ENCODE measurements around the gene TMEM185A. TPM values are rescaled to one million over a fixed set of nuclear protein-coding genes. Genes with fewer than 3 reads are reported as not detected.

Gene TMEM185A
- polyA plus RNA-seq, 1 donor from 2014 or later: 36.5 TPM

- Histone ChIP-seq H4K20me1 (ENCODE audit: insufficient read depth) (no peaks in the 10 kb centered on the region), H3K4me3 (ENCODE audit: low read length) (no peak overlapping the region), H3K36me3 (ENCODE audit: insufficient read depth, low read length) (no peaks in the 10 kb centered on the region), H3K27me3 (ENCODE audit: insufficient read depth, low read depth, low read length) (no peaks in the 10 kb centered on the region), H3K9ac (ENCODE audit: low read length) (no peak overlapping the region), H3K27ac (ENCODE audit: low read length) (no peak overlapping the region), H3K4me2 (ENCODE audit: low read length) (no peak overlapping the region), H3F3A (ENCODE audit: insufficient read depth, low read length, poor library complexity, severe bottlenecking) (no peaks in the 10 kb centered on the region), H2AFZ (ENCODE audit: low read depth, low read length) (no peak overlapping the region), H3K9me2 (ENCODE audit: insufficient read depth, low read length) (no peaks in the 10 kb centered on the region), H3K9me3 (ENCODE audit: low read length) (no peaks in the 10 kb centered on the region), H3K79me2 (replicated peaks; ENCODE audit: insufficient read depth, low read length) (no peaks in the 10 kb centered on the region)
- TF ChIP-seq SMC3 (conservative IDR thresholded peaks at IDR 0.05; ENCODE audit: poor library complexity) (no peak), TAF1 (IDR thresholded peaks at IDR 0.05; ENCODE audit: low read depth) (no peak), REST (IDR thresholded peaks at IDR 0.05; ENCODE audit: borderline replicate concordance) (no peak), EP300 (conservative IDR thresholded peaks at IDR 0.05; ENCODE audit: poor library complexity, severe bottlenecking) (no peak), RAD21 (conservative IDR thresholded peaks at IDR 0.05) (no peak), MXI1 (conservative IDR thresholded peaks at IDR 0.05; ENCODE audit: poor library complexity, severe bottlenecking) (no peak), EZH2 (IDR thresholded peaks at IDR 0.05; ENCODE audit: borderline replicate concordance, insufficient read depth, low read length, poor library complexity, severe bottlenecking) (no peak), POLR2AphosphoS5 (IDR thresholded peaks at IDR 0.05) (no peak), CTCF (IDR thresholded peaks at IDR 0.05; ENCODE audit: poor library complexity, severe bottlenecking) (no peak)
Observed at GRCh38 chrX:149643496-149643895, 11.9 kb upstream of the TMEM185A start.

GRCh38 chrX:149641835-149642234 lies 10.2 kb upstream of the TMEM185A start:
- Histone ChIP-seq H3K4me3 (ENCODE audit: low read length) (no peak overlapping the region), H3K79me2 (replicated peaks; ENCODE audit: insufficient read depth, low read length) (no peaks in the 10 kb centered on the region), H3K9ac (ENCODE audit: low read length) (no peak overlapping the region), H3K27ac (ENCODE audit: low read length) (no peak overlapping the region), H3K27me3 (ENCODE audit: insufficient read depth, low read depth, low read length) (no peaks in the 10 kb centered on the region), H3K9me3 (ENCODE audit: low read length) (no peaks in the 10 kb centered on the region), H2AFZ (ENCODE audit: low read depth, low read length) (no peak overlapping the region), H3K4me2 (ENCODE audit: low read length) (no peak overlapping the region), H4K20me1 (ENCODE audit: insufficient read depth) (no peaks in the 10 kb centered on the region), H3F3A (ENCODE audit: insufficient read depth, low read length, poor library complexity, severe bottlenecking) (no peaks in the 10 kb centered on the region), H3K9me2 (ENCODE audit: insufficient read depth, low read length) (no peaks in the 10 kb centered on the region), H3K36me3 (ENCODE audit: insufficient read depth, low read length) (no peaks in the 10 kb centered on the region)
- TF ChIP-seq TAF1 (IDR thresholded peaks at IDR 0.05; ENCODE audit: low read depth) (no peak), EZH2 (IDR thresholded peaks at IDR 0.05; ENCODE audit: borderline replicate concordance, insufficient read depth, low read length, poor library complexity, severe bottlenecking) (no peak), POLR2AphosphoS5 (IDR thresholded peaks at IDR 0.05) (no peak), CTCF (IDR thresholded peaks at IDR 0.05; ENCODE audit: poor library complexity, severe bottlenecking) (no peak), RAD21 (conservative IDR thresholded peaks at IDR 0.05) (no peak), EP300 (conservative IDR thresholded peaks at IDR 0.05; ENCODE audit: poor library complexity, severe bottlenecking) (no peak), MXI1 (conservative IDR thresholded peaks at IDR 0.05; ENCODE audit: poor library complexity, severe bottlenecking) (no peak), REST (IDR thresholded peaks at IDR 0.05; ENCODE audit: borderline replicate concordance) (no peak), SMC3 (conservative IDR thresholded peaks at IDR 0.05; ENCODE audit: poor library complexity) (no peak)

All from neural cell (in vitro differentiated cells).